Transverse colon (tissue), 4 donors: ENCODE data around the gene ERC2. TPM values are rescaled to one million over a fixed set of nuclear protein-coding genes. Genes with fewer than 3 reads are reported as not detected.

Experiments
- DNase-seq: peaks from one replicate; pipeline ENCODE4 v3.0.0-alpha.2; 2019
- H3K27ac ChIP-seq, 4 donors: fragments of 200-600 bp; sonication (generic); 2 replicates each; pipeline ENCODE4 v1.5.1; 2016 to 2018; ENCODE audit warnings: inconsistent platforms in 4 of 4
- H3K27me3 ChIP-seq: fragments of 200-600 bp; sonication (generic); 2 replicates; pipeline ENCODE4 v1.5.1; 2017; ENCODE audit warnings: inconsistent platforms
- H3K36me3 ChIP-seq, 4 donors: fragments of 200-600 bp; sonication (generic); 2 replicates each; pipeline ENCODE4 v1.5.1; 2017 to 2019; ENCODE audit warnings: inconsistent platforms in 4 of 4
- H3K4me1 ChIP-seq, 4 donors: fragments of 200-600 bp; sonication (generic); 2 replicates each; pipeline ENCODE4 v1.5.1; 2017 to 2020; ENCODE audit warnings: inconsistent platforms in 4 of 4
- H3K4me3 ChIP-seq, 4 donors: fragments of 200-600 bp; sonication (generic); 1 replicate in 1 of 4; 2 replicates in 3 of 4; pipeline versions ENCODE4 v1.5.1 to v1.6.1; 2017 to 2019; ENCODE audit warnings: inconsistent platforms in 4 of 4
- H3K9me3 ChIP-seq, 2 donors: fragments of 200-600 bp; sonication (generic); 2 replicates each; pipeline ENCODE4 v1.5.1; 2017 to 2019; ENCODE audit warnings: inconsistent platforms in 2 of 2
- EP300 ChIP-seq: sonication (generic); formaldehyde crosslinking; IDR thresholded peaks from one replicate; pipeline ENCODE4 v1.6.1; 2017; ENCODE audit warnings: antibody characterized with exemption, low read depth
- POLR2A ChIP-seq: fragments of 450-650 bp; IDR thresholded peaks from one replicate; pipeline ENCODE4 v1.6.1; 2016; ENCODE audit warnings: antibody characterized with exemption, mild to moderate bottlenecking, moderate library complexity
- POLR2AphosphoS5 ChIP-seq, 3 donors: sonication (generic); formaldehyde crosslinking; IDR thresholded peaks; one replicate each; pipeline ENCODE4 v1.6.1; 2016; ENCODE audit warnings: antibody characterized with exemption in 3 of 3
- WGBS, 2 donors: methylation state at CpG; one replicate each; pipeline ENCODE4 v1.1.5; 2018; ENCODE audit warnings: low coverage in 1 of 2; 5-methylcytosine and 5-hydroxymethylcytosine counted together
- in situ Hi-C, 4 donors: fragments of 200-750 bp; cut with MboI; loops; one replicate each; pipeline versions ENCODE4 v1.15.0 to v1.15.1; 2017; ENCODE audit warnings: low sequenced_read_pairs in 3 of 4, low pct_ligation_motif_present in 1 of 4, low pct_unique_long_range_greater_than_20kb in 1 of 4
- intact Hi-C: fragments of 100-400 bp; cut with DNase I; formaldehyde crosslinking; loops from one replicate; pipeline ENCODE4 v1.15.1; 2023; ENCODE audit warnings: low total_unique reads
- total RNA-seq, 4 donors: library from RNA; depleted of rRNA; stranded (reverse); fragments of >200 nt; gene quantifications; one replicate each; pipeline ENCODE4 v1.1.0, GENCODE V29; 2016
- TF ChIP-seq, protein P1 (sequence below), 5 experiments: fragments of 200-600 bp in 3 of 5; fragments of 450-650 bp in 2 of 5; sonication (generic) in 3 of 5; IDR thresholded peaks; 1 replicate in 2 of 5; 2 replicates in 3 of 5; pipeline ENCODE4 v1.5.1; 2016 to 2017; ENCODE audit warnings: antibody characterized with exemption in 5 of 5, inconsistent platforms in 3 of 5, mild to moderate bottlenecking in 2 of 5, moderate library complexity in 1 of 5

ERC2 gene
- total RNA-seq, 4 donors from 2014 or later: 0.41 to 1.3 TPM; not detected in 2

DNA sequence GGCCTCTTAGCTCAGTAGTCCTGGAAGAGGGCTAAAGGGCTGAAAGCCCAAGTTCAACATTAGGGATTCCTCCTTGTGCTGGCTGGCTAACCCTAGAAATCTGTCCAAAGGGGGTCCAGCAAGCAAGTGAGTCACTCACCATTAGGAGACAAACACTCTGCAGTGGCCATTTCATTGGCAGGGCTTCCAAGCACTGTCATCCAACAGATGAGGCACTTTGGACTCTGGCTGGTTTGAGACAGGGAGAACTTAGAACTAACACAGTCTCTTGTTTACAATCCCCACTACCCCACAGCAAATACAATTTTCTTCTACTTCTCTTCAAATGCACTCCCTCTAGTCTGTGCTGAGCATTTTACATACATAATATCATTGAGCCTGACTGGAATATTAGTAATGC lies 971.0 kb downstream of the ERC2 start:
- TF ChIP-seq, protein P1, sequence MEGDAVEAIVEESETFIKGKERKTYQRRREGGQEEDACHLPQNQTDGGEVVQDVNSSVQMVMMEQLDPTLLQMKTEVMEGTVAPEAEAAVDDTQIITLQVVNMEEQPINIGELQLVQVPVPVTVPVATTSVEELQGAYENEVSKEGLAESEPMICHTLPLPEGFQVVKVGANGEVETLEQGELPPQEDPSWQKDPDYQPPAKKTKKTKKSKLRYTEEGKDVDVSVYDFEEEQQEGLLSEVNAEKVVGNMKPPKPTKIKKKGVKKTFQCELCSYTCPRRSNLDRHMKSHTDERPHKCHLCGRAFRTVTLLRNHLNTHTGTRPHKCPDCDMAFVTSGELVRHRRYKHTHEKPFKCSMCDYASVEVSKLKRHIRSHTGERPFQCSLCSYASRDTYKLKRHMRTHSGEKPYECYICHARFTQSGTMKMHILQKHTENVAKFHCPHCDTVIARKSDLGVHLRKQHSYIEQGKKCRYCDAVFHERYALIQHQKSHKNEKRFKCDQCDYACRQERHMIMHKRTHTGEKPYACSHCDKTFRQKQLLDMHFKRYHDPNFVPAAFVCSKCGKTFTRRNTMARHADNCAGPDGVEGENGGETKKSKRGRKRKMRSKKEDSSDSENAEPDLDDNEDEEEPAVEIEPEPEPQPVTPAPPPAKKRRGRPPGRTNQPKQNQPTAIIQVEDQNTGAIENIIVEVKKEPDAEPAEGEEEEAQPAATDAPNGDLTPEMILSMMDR (IDR thresholded peaks at IDR 0.05): no peak
- no peak for TF ChIP-seq POLR2AphosphoS5 (IDR thresholded peaks at IDR 0.05)
- TF ChIP-seq POLR2A: no peak
- no peak for TF ChIP-seq EP300
- no peaks in the 10 kb centered on the region for H3K36me3 ChIP-seq
- intact Hi-C loops (no loop called here), in situ Hi-C loops (loop anchor here (25.0 kb wide), 4 partner anchors 240 to 765 kb away; no protein-coding TSS in a partner anchor)
- no peak overlapping the region for H3K4me3 ChIP-seq
- H3K27ac ChIP-seq: no peak overlapping the region
- no peaks in the 10 kb centered on the region for H3K27me3 ChIP-seq
- H3K4me1 ChIP-seq: no peaks in the 10 kb centered on the region
- no peak for DNase-seq
- no peaks in the 10 kb centered on the region for H3K9me3 ChIP-seq

DNA sequence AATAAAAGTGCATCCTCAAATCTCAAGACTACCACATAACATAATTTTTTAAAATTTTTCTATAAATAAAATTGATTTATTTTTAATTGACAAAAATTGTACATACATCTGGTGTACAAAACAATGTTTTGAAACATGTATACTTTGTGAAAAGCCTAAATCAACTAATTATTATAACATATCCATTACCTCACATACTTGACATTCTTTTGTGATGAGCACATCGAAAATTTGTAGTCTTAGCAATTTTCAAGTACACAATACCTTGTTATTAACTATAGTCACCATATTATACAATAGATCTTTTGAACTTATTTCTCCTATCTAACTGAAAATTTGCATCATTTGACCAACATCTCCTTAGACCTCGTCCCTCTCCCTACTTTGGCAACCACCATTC lies 973.3 kb downstream of the ERC2 start:
- intact Hi-C loops: no loop called here
- Histone ChIP-seq H3K27ac (no peak overlapping the region), H3K4me1 (peaks cover 0 to 20% (median 14%) of the 10 kb centered on the region in 4 donors), H3K4me3 (no peak overlapping the region), H3K27me3 (peaks cover 5% of the 10 kb centered on the region), H3K36me3 (no peaks in the 10 kb centered on the region), H3K9me3 (no peaks in the 10 kb centered on the region)
- TF ChIP-seq EP300 (no peak), POLR2A (no peak), POLR2AphosphoS5 (IDR thresholded peaks at IDR 0.05) (no peak)
- TF ChIP-seq, protein P1 (IDR thresholded peaks at IDR 0.05): no peak
- DNase-seq: no peak
- in situ Hi-C loops: loop anchor here (25.0 kb wide), 4 partner anchors 242 to 767 kb away; no protein-coding TSS in a partner anchor
- WGBS, 2 donors: 84 to 89% methylated on average over 2 of the region's 2 CpGs

DNA sequence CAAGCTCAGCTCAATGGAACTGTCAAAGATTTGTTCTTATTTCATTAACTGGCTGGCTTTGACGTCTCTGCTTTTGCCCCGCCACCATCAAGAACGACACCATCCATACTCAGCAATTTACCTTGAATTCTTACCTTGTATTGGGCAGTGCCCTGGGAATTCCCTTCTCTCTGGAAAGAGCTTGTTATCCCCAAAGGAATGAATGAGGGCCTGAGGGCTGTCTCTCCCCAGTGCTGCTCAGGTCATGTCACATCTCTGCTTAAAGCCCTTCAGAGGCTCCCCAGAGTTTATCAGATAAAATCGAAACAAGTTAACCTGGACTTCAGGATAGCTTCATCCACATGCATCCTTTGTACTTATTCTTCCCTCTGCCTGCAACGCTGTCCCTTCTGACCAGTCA lies 975.3 kb downstream of the ERC2 start:
- intact Hi-C loops: no loop called here
- Histone ChIP-seq H3K4me1 (peaks cover 4 to 39% (median 29%) of the 10 kb centered on the region in 4 donors), H3K36me3 (no peaks in the 10 kb centered on the region), H3K9me3 (no peaks in the 10 kb centered on the region), H3K27ac (no peak overlapping the region), H3K27me3 (peaks cover 24% of the 10 kb centered on the region), H3K4me3 (no peak overlapping the region)
- in situ Hi-C loops: loop anchor here (25.0 kb wide), 4 partner anchors 244 to 769 kb away; no protein-coding TSS in a partner anchor
- TF ChIP-seq POLR2AphosphoS5 (IDR thresholded peaks at IDR 0.05) (no peak), EP300 (no peak), POLR2A (no peak)
- TF ChIP-seq, protein P1 (IDR thresholded peaks at IDR 0.05): no peak
- no peak for DNase-seq
- WGBS, 2 donors: 82 to 85% methylated on average over 2 to 5 of the region's 5 CpGs

DNA sequence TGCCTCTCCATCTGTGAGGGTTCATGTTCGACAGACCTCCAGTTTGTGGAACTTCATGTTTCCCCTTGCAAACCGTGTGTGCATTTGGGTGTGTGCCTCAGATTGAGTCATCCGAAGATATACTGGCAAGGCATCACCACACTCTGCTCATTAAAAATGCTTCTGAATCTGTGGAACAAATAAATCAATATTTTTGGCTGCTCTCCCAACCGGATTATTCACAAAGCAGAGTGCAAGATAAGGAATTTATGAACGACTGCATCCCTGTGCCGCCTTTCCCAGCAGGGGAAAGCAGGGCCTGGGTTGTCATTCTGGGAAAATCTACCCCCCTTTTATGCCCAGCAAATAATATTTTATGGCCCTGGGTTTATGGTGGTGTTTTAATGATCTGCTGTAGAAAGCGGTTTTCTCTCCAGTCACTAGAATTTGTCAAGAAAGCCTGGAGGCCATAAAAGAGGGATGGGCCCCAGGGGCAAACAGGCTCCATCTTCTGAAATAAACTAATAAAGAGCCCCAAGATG lies 976.9 kb downstream of the ERC2 start:
- TF ChIP-seq POLR2A (no peak), EP300 (no peak), POLR2AphosphoS5 (IDR thresholded peaks at IDR 0.05) (peak in 2 of 3 donors; percentile 27 to 28)
- TF ChIP-seq, protein P1 (IDR thresholded peaks at IDR 0.05): no peak
- Histone ChIP-seq H3K36me3 (no peaks in the 10 kb centered on the region), H3K27me3 (peaks cover 40% of the 10 kb centered on the region), H3K4me1 (peaks cover 4 to 50% (median 41%) of the 10 kb centered on the region in 4 donors), H3K9me3 (no peaks in the 10 kb centered on the region), H3K27ac (no peak overlapping the region), H3K4me3 (no peak overlapping the region)
- intact Hi-C loops (no loop called here), in situ Hi-C loops (loop anchor here (25.0 kb wide), 4 partner anchors 246 to 771 kb away; no protein-coding TSS in a partner anchor)
- 18 to 26% methylated on average over 2 to 7 of the region's 7 CpGs for WGBS, 2 donors
- DNase-seq: peak; percentile 43
